CD8-positive, alpha-beta memory T cell (primary cell): ENCODE results near the gene THBS2. TPM values are rescaled to one million over a fixed set of nuclear protein-coding genes. Genes with fewer than 3 reads are reported as not detected.
"Not testable (repeated sequence)": the region's sequence is repeated elsewhere in the genome, so short reads cannot be mapped to it uniquely, and the experiment has no call there.

Experiments used
- CTCF ChIA-PET: fragments of 350-600 bp; sonication (Branson Sonifier 250); formaldehyde crosslinking; loops from one replicate; lab custom pipeline; 2021; ENCODE audit warnings: antibody characterized with exemption; lab: Charles Lee
- POLR2A ChIA-PET: fragments of 350-600 bp; sonication (Branson Sonifier 250); formaldehyde crosslinking; loops from one replicate; lab custom pipeline; 2021; ENCODE audit warnings: antibody characterized with exemption; lab: Charles Lee
- DNase-seq, 5 donors: peaks; one replicate each; pipeline versions ENCODE4 v3.0.0 to v3.0.0-alpha.2; 2020 to 2022; ENCODE audit warnings: mixed read lengths in 1 of 5
- H3K27ac ChIP-seq: one replicate; pipeline ENCODE4 v1.7.0; 2013; ENCODE audit warnings: low read depth, mild to moderate bottlenecking, low read length, moderate library complexity
- H3K27me3 ChIP-seq: 2 replicates; pipeline ENCODE4 v1.7.0; 2013; ENCODE audit warnings: low read length, mild to moderate bottlenecking; ENCODE audit not compliant: insufficient read depth, poor library complexity, severe bottlenecking
- H3K36me3 ChIP-seq: 2 replicates; pipeline ENCODE4 v1.7.0; 2013; ENCODE audit warnings: mild to moderate bottlenecking, low read length, moderate library complexity; ENCODE audit not compliant: insufficient read depth
- H3K4me1 ChIP-seq: 2 replicates; pipeline ENCODE4 v1.7.0; 2013; ENCODE audit warnings: mild to moderate bottlenecking, low read length, moderate library complexity; ENCODE audit not compliant: insufficient read depth
- H3K4me3 ChIP-seq: 2 replicates; pipeline ENCODE4 v1.7.0; 2013; ENCODE audit warnings: mild to moderate bottlenecking, low read length
- H3K9me3 ChIP-seq: 2 replicates; pipeline ENCODE4 v1.7.0; 2013; ENCODE audit warnings: mild to moderate bottlenecking, low read length
- H3K27ac Mint-ChIP-seq, 8 donors: one replicate each; pipeline ENCODE4 v1.8.0; 2020 to 2021; ENCODE audit warnings: mixed read lengths in 8 of 8, mild to moderate bottlenecking in 6 of 8, inconsistent platforms in 3 of 8, moderate library complexity in 3 of 8
- H3K27me3 Mint-ChIP-seq, 2 donors: one replicate each; pipeline ENCODE4 v1.8.0; 2020 to 2021; ENCODE audit warnings: mixed read lengths in 2 of 2, mild to moderate bottlenecking in 1 of 2, moderate library complexity in 1 of 2
- H3K36me3 Mint-ChIP-seq, 3 donors: one replicate each; pipeline ENCODE4 v1.8.0; 2020 to 2021; ENCODE audit warnings: mixed read lengths in 3 of 3, inconsistent platforms in 1 of 3, mild to moderate bottlenecking in 1 of 3
- H3K4me1 Mint-ChIP-seq, 3 donors: one replicate each; pipeline ENCODE4 v1.8.0; 2020 to 2021; ENCODE audit warnings: mixed read lengths in 3 of 3, inconsistent platforms in 1 of 3, mild to moderate bottlenecking in 1 of 3
- H3K4me3 Mint-ChIP-seq, 7 donors: one replicate each; pipeline ENCODE4 v1.8.0; 2020 to 2021; ENCODE audit warnings: mixed read lengths in 7 of 7, mild to moderate bottlenecking in 6 of 7, moderate library complexity in 4 of 7, inconsistent platforms in 2 of 7
- H3K9me3 Mint-ChIP-seq, 5 donors: one replicate each; pipeline ENCODE4 v1.8.0; 2020 to 2022; ENCODE audit warnings: mixed read lengths in 5 of 5, mild to moderate bottlenecking in 3 of 5, moderate library complexity in 2 of 5, inconsistent platforms in 1 of 5
- polyA plus RNA-seq: library from polyadenylated mRNA; unstranded; fragments of 300-500 nt; fragmentation: Illumina TruSeq; gene quantifications from one replicate; pipeline ENCODE4 v1.2.3, GENCODE V29; 2021
- total RNA-seq, 2 experiments: library from RNA; stranded (reverse); gene quantifications; one replicate each; pipeline ENCODE4 v1.2.3, GENCODE V29; 2021

THBS2 gene
- total and polyA plus RNA-seq, 3 experiments from 2014 or later, result 0.03 TPM; not detected in 2

- H3K36me3 ChIP-seq, H3K4me1 Mint-ChIP-seq, H3K4me3 ChIP-seq, DNase-seq, H3K27me3 ChIP-seq, CTCF ChIA-PET, POLR2A ChIA-PET, H3K36me3 Mint-ChIP-seq, H3K4me1 ChIP-seq, H3K4me3 Mint-ChIP-seq, H3K9me3 ChIP-seq, H3K9me3 Mint-ChIP-seq, H3K27ac ChIP-seq, H3K27ac Mint-ChIP-seq: not testable (repeated sequence)
- H3K27me3 Mint-ChIP-seq, result peaks cover 10 to 19% of the 10 kb centered on the region in 2 donors
Measured at GRCh38 chr6:169196279-169196678, 57.4 kb downstream of the THBS2 start.

DNA sequence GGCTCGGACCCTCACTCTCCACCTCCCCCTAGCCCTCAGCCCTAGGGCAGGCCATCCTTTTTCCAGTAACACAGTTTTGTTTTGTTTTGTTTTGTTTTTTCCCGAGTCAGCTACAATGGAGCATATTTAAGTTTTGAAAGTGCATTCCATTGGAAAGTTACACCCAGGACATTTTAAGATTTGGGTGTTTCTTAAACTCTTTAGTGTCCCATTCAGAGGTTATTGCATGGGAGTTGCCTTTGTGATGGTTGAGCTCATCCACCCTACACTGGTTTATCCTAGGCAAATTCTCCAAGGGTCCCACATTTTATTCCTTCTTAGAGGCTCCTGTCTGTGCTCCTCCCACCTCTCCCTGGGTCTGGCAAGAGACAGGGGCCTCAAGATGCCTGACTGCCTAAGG, 58.9 kb downstream of the THBS2 start:
- Mint-ChIP-seq H3K36me3 (no peaks in the 10 kb centered on the region), H3K27ac (no peak overlapping the region), H3K4me3 (no peak overlapping the region), H3K9me3 (no peaks in the 10 kb centered on the region), H3K27me3 (peaks cover 14 to 19% of the 10 kb centered on the region in 2 donors), H3K4me1 (no peaks in the 10 kb centered on the region)
- no peaks in the 10 kb centered on the region for H3K4me1 ChIP-seq
- ChIA-PET CTCF (interaction anchor here (1.7 kb wide), 1 partner anchor 11 kb away, joined by 4 read pairs; no protein-coding TSS in a partner anchor), POLR2A (no interaction called here)
- H3K4me3 ChIP-seq, result no peak overlapping the region
- no peak overlapping the region for H3K27ac ChIP-seq
- H3K9me3 ChIP-seq, result no peaks in the 10 kb centered on the region
- DNase-seq, result no peak
- H3K27me3 ChIP-seq, result no peaks in the 10 kb centered on the region
- no peaks in the 10 kb centered on the region for H3K36me3 ChIP-seq

DNA sequence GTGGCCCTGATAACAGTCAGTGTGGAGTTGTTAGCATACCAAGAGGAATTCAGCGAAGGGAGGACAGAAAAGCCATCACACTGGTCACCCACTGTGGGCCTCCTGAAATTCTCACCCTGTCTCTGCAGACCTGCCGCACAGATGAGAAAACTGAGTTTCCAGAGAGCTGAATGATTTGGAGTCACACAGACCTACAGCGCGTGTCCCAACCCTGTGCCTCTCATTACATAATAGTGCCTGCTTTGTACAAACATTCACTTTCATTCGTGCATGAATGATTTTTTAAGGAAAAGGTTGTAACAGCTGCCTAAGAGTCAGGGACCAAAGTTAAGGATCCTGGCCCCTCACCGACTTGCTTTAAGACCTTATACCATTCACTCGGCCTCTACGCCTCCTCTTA, 62.7 kb downstream of the THBS2 start:
- no peaks in the 10 kb centered on the region for H3K4me1 ChIP-seq
- H3K4me1 Mint-ChIP-seq, result peaks cover 0 to 6% (median 2%) of the 10 kb centered on the region in 3 donors
- no peak for DNase-seq
- ChIA-PET POLR2A (no interaction called here), CTCF (no interaction called here)
- no peaks in the 10 kb centered on the region for H3K9me3 Mint-ChIP-seq
- no peaks in the 10 kb centered on the region for H3K36me3 Mint-ChIP-seq
- no peaks in the 10 kb centered on the region for H3K27me3 ChIP-seq
- no peaks in the 10 kb centered on the region for H3K36me3 ChIP-seq
- peaks cover 16 to 19% of the 10 kb centered on the region in 2 donors for H3K27me3 Mint-ChIP-seq
- no peak overlapping the region for H3K4me3 ChIP-seq
- no peak overlapping the region for H3K27ac ChIP-seq
- H3K27ac Mint-ChIP-seq, result no peak overlapping the region
- no peak overlapping the region for H3K4me3 Mint-ChIP-seq
- H3K9me3 ChIP-seq, result no peaks in the 10 kb centered on the region

GRCh38 chr6:169190144-169190584, 63.5 kb downstream of the THBS2 start:
- no peak for DNase-seq
- H3K4me1 ChIP-seq, result no peaks in the 10 kb centered on the region
- H3K9me3 Mint-ChIP-seq, result no peaks in the 10 kb centered on the region
- H3K4me1 Mint-ChIP-seq, result peaks cover 0 to 6% (median 2%) of the 10 kb centered on the region in 3 donors
- H3K4me3 ChIP-seq, result no peak overlapping the region
- no peaks in the 10 kb centered on the region for H3K36me3 ChIP-seq
- H3K27ac Mint-ChIP-seq, result no peak overlapping the region
- no peak overlapping the region for H3K27ac ChIP-seq
- H3K27me3 Mint-ChIP-seq, result peaks cover 18 to 19% of the 10 kb centered on the region in 2 donors
- no peaks in the 10 kb centered on the region for H3K36me3 Mint-ChIP-seq
- CTCF ChIA-PET, result no interaction called here
- H3K27me3 ChIP-seq, result no peaks in the 10 kb centered on the region
- no peak overlapping the region for H3K4me3 Mint-ChIP-seq
- POLR2A ChIA-PET, result no interaction called here
- no peaks in the 10 kb centered on the region for H3K9me3 ChIP-seq

DNA sequence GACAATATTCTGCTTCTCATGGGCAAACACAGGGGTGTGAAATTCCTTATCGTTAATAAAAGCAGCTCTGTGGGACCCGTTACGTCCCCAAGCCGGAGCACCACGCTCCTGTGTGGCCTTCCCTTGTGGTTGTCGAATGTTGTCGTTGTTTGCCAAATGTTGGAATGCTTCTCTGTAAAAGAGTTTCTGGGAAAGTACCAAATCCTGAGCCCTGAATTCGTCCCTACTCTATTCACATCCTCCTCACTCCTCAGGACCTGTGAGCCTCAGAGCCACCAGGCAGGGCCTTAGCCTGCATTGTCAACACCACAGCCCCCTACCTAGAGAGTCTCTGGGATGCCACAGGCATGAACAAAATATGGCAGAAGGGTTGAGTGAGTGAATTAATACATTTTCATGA, 64.0 kb downstream of the THBS2 start:
- POLR2A ChIA-PET, result no interaction called here
- Mint-ChIP-seq H3K4me1 (peaks cover 0 to 6% (median 2%) of the 10 kb centered on the region in 3 donors), H3K9me3 (no peaks in the 10 kb centered on the region), H3K27ac (no peak overlapping the region), H3K4me3 (no peak overlapping the region), H3K27me3 (peaks cover 18 to 19% of the 10 kb centered on the region in 2 donors), H3K36me3 (no peaks in the 10 kb centered on the region)
- no peak for DNase-seq
- CTCF ChIA-PET, result no interaction called here
- H3K4me3 ChIP-seq, result no peak overlapping the region
- H3K27ac ChIP-seq, result no peak overlapping the region
- H3K36me3 ChIP-seq, result no peaks in the 10 kb centered on the region
- H3K27me3 ChIP-seq, result no peaks in the 10 kb centered on the region
- H3K9me3 ChIP-seq, result no peaks in the 10 kb centered on the region
- H3K4me1 ChIP-seq, result no peaks in the 10 kb centered on the region

- H3K27me3 Mint-ChIP-seq, result peaks cover 14 to 20% of the 10 kb centered on the region in 2 donors
- no peaks in the 10 kb centered on the region for H3K9me3 Mint-ChIP-seq
- peaks cover 0 to 6% (median 2%) of the 10 kb centered on the region in 3 donors for H3K4me1 Mint-ChIP-seq
- Histone ChIP-seq H3K4me1 (no peaks in the 10 kb centered on the region), H3K4me3 (no peak overlapping the region), H3K27ac (no peak overlapping the region), H3K9me3 (no peaks in the 10 kb centered on the region), H3K27me3 (no peaks in the 10 kb centered on the region), H3K36me3 (no peaks in the 10 kb centered on the region)
- DNase-seq, result no peak
- H3K4me3 Mint-ChIP-seq, result no peak overlapping the region
- H3K36me3 Mint-ChIP-seq, result no peaks in the 10 kb centered on the region
- ChIA-PET POLR2A (no interaction called here), CTCF (no interaction called here)
- H3K27ac Mint-ChIP-seq, result no peak overlapping the region
Measured at GRCh38 chr6:169189182-169189581, 64.5 kb downstream of the THBS2 start.

DNA sequence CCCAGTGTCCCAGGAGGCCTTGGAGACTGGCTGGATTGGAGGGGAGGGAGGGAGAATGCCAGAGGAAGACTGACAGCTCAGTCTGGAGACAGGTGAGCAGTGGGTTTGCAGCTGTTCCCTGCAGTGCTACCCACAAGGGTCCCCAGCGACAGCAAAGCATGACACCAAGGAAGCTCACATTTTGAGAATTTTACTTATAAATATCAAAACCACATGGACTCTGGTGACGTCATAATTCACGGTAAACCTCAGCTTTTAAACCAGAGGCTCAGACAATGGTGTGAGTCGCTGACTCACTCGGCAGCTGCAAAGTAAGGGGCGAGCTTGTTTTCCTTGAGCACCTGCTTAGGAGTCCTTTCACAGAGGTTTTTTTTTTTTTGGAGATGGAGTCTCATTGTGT, 65.2 kb downstream of the THBS2 start:
- peak overlapping the region in 1 of 7 donors; percentile 6 for H3K4me3 Mint-ChIP-seq
- no peaks in the 10 kb centered on the region for H3K9me3 ChIP-seq
- peak overlapping the region in 1 of 8 donors; percentile 47 for H3K27ac Mint-ChIP-seq
- ChIA-PET POLR2A (no interaction called here), CTCF (no interaction called here)
- peak in 1 of 5 donors; percentile 3 for DNase-seq
- no peaks in the 10 kb centered on the region for H3K4me1 ChIP-seq
- H3K4me3 ChIP-seq, result no peak overlapping the region
- H3K36me3 ChIP-seq, result no peaks in the 10 kb centered on the region
- H3K4me1 Mint-ChIP-seq, result peaks cover 0 to 6% (median 2%) of the 10 kb centered on the region in 3 donors
- no peak overlapping the region for H3K27ac ChIP-seq
- no peaks in the 10 kb centered on the region for H3K27me3 ChIP-seq
- H3K27me3 Mint-ChIP-seq, result peaks cover 7 to 20% of the 10 kb centered on the region in 2 donors
- H3K9me3 Mint-ChIP-seq, result no peaks in the 10 kb centered on the region
- no peaks in the 10 kb centered on the region for H3K36me3 Mint-ChIP-seq

DNA sequence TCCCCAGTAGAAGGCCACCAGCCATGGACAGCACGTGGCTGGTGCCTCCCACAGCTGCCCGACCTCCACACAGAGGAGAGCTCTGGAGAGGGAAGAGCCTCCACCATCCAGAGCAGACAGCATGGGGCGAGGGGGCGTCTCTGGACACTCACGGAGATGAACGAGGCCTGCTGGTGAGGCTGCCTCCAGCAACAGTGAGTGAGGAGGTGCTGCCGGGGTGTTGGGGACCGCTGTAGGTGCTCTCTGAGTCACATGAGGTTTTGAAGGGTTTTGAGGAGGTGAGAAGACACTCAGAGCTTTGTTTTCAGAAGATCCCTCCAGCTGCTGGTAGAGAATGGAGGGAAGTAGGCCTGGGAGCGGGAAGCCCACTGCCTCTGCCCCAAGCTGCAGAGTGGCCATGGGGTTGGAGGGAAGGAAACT, 65.6 kb downstream of the THBS2 start:
- Histone ChIP-seq H3K4me3 (no peak overlapping the region), H3K27ac (no peak overlapping the region), H3K9me3 (no peaks in the 10 kb centered on the region), H3K4me1 (no peaks in the 10 kb centered on the region), H3K36me3 (no peaks in the 10 kb centered on the region), H3K27me3 (no peaks in the 10 kb centered on the region)
- ChIA-PET POLR2A (no interaction called here), CTCF (no interaction called here)
- H3K9me3 Mint-ChIP-seq, result no peaks in the 10 kb centered on the region
- peaks cover 3 to 18% of the 10 kb centered on the region in 2 donors for H3K27me3 Mint-ChIP-seq
- H3K4me3 Mint-ChIP-seq, result peak overlapping the region in 1 of 7 donors; percentile 6
- H3K4me1 Mint-ChIP-seq, result peaks cover 0 to 6% (median 2%) of the 10 kb centered on the region in 3 donors
- H3K36me3 Mint-ChIP-seq, result no peaks in the 10 kb centered on the region
- H3K27ac Mint-ChIP-seq, result peak overlapping the region in 1 of 8 donors; percentile 47
- DNase-seq, result no peak
